H1 (cell line): ENCODE data around the gene NOTCH4. TPM values are rescaled to one million over a fixed set of nuclear protein-coding genes. Genes with fewer than 3 reads are reported as not detected.
A peak's percentile ranks its signal among the peaks of the same experiment; 100 is the strongest.

Experiments used
- GTF2F1 ChIP-seq: IDR thresholded peaks from 2 replicates; pipeline ENCODE4 v1.6.1; 2012; ENCODE audit warnings: low read depth, low read length, improper control_type of control experiment, borderline replicate concordance
- POLR2AphosphoS5 ChIP-seq: IDR thresholded peaks from 2 replicates; pipeline ENCODE4 v1.6.1; 2011; ENCODE audit warnings: low read depth, low read length
- TAF1 ChIP-seq: IDR thresholded peaks from 2 replicates; pipeline ENCODE4 v1.6.1; 2011; ENCODE audit warnings: mild to moderate bottlenecking, low read depth, low read length
- polyA plus RNA-seq, 7 experiments: library from polyadenylated mRNA; depleted of rRNA in 3 of 7; stranded (reverse) in 5 of 7; unstranded in 2 of 7; fragments of >200 nt in 5 of 7; fragments of 200-250 nt in 2 of 7; gene quantifications; 1 replicate in 5 of 7; 2 replicates in 1 of 7; 4 replicates in 1 of 7; pipeline versions ENCODE4 v1.2.1 to v1.2.3, GENCODE V29; 2011 to 2013; ENCODE audit warnings: missing spikeins in 2 of 7, mixed read lengths in 2 of 7
- total RNA-seq: library from RNA; stranded (reverse); fragmentation: NEBNext Ultra II Directional; extraction: Animal tissue kit (Norgen Biotek cat#: 25700); gene quantifications from 2 replicates; pipeline ENCODE4 v1.2.1, GENCODE V29; 2021

The NOTCH4 gene
- total and polyA plus RNA-seq, 2 of the 8 experiments (the other 6 are each of a cell fraction or from before 2014, with no cell fraction given): 1.9 to 2.8 TPM

GRCh38 chr6:32196682-32197616, 26.9 kb downstream of the NOTCH4 start (continued):
- TF ChIP-seq GTF2F1: 0 out of 2 replicates have a peak, but pooled peaks have one; percentile 7
- TF ChIP-seq TAF1: 0 out of 2 replicates have a peak, but pooled peaks have one; percentile 31
- TF ChIP-seq POLR2AphosphoS5: peak; percentile 41; the same call in 1 of the 2 replicates
